ENCODE measurements around the gene UXS1.

DNA sequence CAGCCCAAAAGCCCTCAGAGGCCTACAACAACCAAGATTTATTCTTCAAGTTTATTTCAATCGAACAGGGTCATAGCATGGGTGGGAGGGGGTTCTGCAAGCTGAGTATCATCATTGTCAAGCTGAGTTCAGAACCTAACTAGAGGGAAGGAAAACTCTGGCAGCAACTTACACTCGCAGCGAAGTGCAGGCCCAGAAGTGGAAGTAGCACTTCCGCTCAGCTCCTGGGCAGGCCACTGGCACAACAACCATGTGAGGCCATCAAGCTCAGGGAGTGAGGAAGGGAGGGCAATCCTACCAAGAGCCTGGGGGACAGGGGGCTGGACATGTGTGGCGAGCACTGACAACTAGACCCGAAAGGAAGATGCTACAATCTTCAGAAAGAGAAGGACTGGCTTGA is 4.8 kb downstream of the UXS1 start:
- TF ChIP-seq ZNF274 (IDR thresholded peaks at IDR 0.05; ENCODE audit: low read depth, low read length) (no peak), YY1 (IDR thresholded peaks at IDR 0.05; ENCODE audit: insufficient read depth, insufficient read length) (no peak)

Data from NT2/D1 (cell line).